Subcutaneous abdominal adipose tissue (tissue), 5 donors: ENCODE data around the gene CYBA.
"Not testable (repeated sequence)": the region's sequence is repeated elsewhere in the genome, so short reads cannot be mapped to it uniquely, and the experiment has no call there.

ENCODE experiments used
- H3K27ac ChIP-seq: one replicate; pipeline ENCODE4 v1.7.0; 2013; ENCODE audit warnings: low read depth, mild to moderate bottlenecking, inconsistent platforms, low read length, moderate library complexity
- H3K27me3 ChIP-seq, 5 donors: one replicate each; pipeline ENCODE4 v1.7.0; 2013; ENCODE audit warnings: low read length in 5 of 5, inconsistent platforms in 1 of 5; ENCODE audit not compliant: control insufficient read depth in 5 of 5, insufficient read depth in 4 of 5
- H3K36me3 ChIP-seq, 5 donors: one replicate each; pipeline ENCODE4 v1.7.0; 2013; ENCODE audit warnings: low read length in 5 of 5; ENCODE audit not compliant: control insufficient read depth in 5 of 5, insufficient read depth in 5 of 5
- H3K4me1 ChIP-seq, 5 donors: one replicate each; pipeline ENCODE4 v1.7.0; 2013; ENCODE audit warnings: low read length in 5 of 5, mild to moderate bottlenecking in 3 of 5, moderate library complexity in 1 of 5; ENCODE audit not compliant: control insufficient read depth in 5 of 5, insufficient read depth in 5 of 5
- H3K4me3 ChIP-seq, 5 donors: one replicate each; pipeline ENCODE4 v1.7.0; 2013; ENCODE audit warnings: low read length in 5 of 5, low read depth in 1 of 5
- H3K9ac ChIP-seq, 5 donors: one replicate each; pipeline ENCODE4 v1.7.0; 2013; ENCODE audit warnings: low read length in 5 of 5, mild to moderate bottlenecking in 4 of 5, moderate library complexity in 3 of 5
- H3K9me3 ChIP-seq, 5 donors: one replicate each; pipeline ENCODE4 v1.7.0; 2013; ENCODE audit warnings: low read length in 5 of 5; ENCODE audit not compliant: control insufficient read depth in 5 of 5
- donor health status: healthy.
- donor health status: healthy.
- donor health status: healthy.
- donor health status: healthy.
- donor health status: healthy.

CYBA gene

DNA sequence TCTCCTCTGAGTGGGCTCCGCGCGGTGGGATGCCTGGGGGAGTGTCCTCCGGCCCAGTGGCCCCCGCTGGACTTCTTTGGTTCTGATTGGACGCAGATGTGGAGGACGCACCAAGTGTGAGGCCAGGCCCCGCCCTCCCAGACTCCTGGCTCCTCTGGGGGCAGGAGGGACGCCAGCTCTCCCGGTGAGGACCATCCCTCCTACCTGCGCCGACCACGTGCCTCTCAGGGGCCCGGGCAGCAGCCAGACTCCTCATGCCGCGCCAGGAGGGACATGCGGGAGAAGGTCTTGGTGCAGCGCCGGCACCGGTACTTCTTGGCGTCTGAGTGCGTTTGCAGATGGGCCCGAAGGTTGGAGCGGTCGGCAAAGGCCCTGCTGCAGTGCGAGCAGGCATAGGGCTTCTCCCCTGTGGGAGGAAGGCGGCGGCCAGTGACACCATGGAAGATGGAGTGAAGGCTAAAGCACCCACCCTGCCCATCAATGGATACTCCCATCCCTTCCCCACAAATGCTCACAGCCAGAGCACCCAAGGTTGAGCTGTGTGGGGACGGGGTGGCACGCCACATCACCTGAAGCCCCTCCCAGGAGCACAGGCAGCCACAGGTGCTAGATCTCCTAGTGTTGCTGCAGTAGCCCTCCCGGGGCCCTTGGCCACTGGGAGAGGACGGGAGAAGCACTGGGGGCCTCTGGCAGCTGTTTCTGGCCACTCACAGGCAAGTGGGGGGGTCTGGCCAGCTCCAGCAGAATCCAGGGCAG lies 27.5 kb upstream of the CYBA start:
- Histone ChIP-seq H3K36me3 (peaks cover 0 to 14% (median 9%) of the 10 kb centered on the region in 5 donors), H3K9ac (no peak overlapping the region), H3K4me3 (no peak overlapping the region), H3K9me3 (no peaks in the 10 kb centered on the region), H3K27me3 (peaks cover 25 to 36% (median 34%) of the 10 kb centered on the region in 5 donors), H3K4me1 (peaks cover 0 to 27% (median 13%) of the 10 kb centered on the region in 5 donors), H3K27ac (no peak overlapping the region)

DNA sequence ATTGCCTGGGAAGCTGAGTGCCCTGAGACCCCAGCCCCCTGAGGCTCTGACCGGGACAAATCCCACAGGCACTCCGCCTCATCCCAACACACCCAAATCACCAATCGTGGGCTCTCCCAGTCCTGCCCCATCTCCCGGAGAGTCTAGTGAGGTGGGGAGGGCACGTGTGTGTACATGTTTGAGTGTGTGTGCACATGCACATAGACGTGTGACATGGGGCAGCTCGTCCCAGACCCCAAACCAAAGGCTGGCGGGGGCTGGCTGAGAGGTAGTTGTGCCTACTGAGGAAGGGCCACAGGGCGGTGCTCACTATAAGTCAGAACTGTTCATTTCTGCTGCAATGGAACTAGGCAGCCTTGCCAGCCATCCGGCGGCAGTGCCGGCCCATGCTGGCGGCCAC lies 26.9 kb upstream of the CYBA start:
- Histone ChIP-seq H3K36me3 (peaks cover 0 to 14% (median 9%) of the 10 kb centered on the region in 5 donors), H3K4me3 (no peak overlapping the region), H3K27me3 (peaks cover 25 to 36% (median 34%) of the 10 kb centered on the region in 5 donors), H3K4me1 (peaks cover 0 to 27% (median 13%) of the 10 kb centered on the region in 5 donors), H3K9me3 (no peaks in the 10 kb centered on the region), H3K27ac (no peak overlapping the region), H3K9ac (no peak overlapping the region)

DNA sequence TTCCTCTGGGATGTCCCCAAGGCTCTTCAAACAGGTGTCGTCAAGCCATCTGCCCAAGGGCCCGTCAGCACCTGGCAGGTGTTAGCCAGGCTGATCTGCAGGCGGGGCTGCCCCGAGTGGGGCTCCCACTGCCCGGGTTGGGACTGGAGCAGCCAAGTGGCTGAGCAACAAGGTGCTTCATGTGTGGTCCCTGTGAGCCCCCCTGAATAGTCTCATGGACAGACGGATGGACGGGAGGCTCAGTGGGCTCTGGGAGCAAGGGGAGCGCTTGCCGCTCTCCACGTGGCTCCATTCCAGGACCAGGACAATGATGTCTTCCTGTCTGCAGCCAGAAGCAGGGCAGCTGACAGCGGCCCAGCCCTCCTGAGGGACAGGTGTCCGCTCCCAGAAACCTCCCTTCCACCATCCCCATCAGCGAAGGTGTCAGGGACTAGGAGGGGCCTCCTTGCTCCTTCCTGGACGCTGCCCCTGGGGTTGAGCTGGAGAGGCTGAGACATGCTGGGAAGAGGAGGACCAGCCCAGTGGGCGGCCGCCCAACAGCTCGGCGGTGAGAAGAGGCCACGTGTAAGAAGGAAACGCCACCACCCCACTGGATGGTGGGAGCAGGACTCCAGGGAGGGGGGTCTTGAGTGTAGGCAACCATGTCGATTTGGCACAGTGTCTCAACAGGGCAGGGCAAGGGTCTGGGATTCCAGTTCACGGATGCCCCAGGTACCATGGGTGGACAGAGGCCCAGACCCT lies 25.8 kb upstream of the CYBA start:
- H3K36me3 ChIP-seq: peaks cover 0 to 18% (median 9%) of the 10 kb centered on the region in 5 donors
- H3K27ac ChIP-seq: no peak overlapping the region
- peaks cover 18 to 29% (median 27%) of the 10 kb centered on the region in 5 donors for H3K27me3 ChIP-seq
- no peaks in the 10 kb centered on the region for H3K9me3 ChIP-seq
- peaks cover 0 to 21% (median 6%) of the 10 kb centered on the region in 5 donors for H3K4me1 ChIP-seq
- H3K4me3 ChIP-seq: no peak overlapping the region
- no peak overlapping the region for H3K9ac ChIP-seq

DNA sequence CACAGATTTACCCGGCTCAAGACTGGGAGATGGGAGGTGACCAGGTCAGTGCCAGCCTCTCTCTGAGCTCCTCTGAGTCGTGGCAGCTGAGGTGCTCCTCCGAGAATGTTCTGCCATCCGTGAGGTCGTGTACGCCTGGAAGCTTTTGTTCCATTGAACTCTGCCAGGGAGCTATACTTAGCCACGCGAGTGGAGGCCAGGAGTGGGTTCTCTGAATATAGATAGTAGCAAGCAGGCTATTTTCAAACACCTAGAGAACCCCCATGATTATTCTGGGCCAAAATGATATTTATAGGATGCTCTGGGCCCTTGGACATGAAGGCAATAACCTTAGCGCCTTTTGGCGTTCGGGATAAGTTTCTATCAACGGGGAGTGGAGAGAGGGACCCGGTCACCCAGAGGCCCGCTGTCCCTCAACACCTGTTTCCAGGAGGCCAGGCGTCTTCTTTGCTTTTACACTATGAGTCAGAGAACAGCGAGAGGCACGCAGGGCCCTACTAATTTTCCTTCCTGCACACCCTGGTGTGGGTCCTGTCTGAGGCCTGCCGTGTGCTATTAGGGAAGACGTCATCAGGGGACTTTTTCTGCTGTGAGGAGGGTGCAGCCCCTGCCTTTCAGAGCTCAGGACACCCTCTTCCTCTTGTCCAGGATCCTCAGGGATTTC lies 23.0 kb upstream of the CYBA start:
- no peak overlapping the region for H3K27ac ChIP-seq
- H3K4me3 ChIP-seq: no peak overlapping the region
- H3K27me3 ChIP-seq: peaks cover 6 to 17% (median 12%) of the 10 kb centered on the region in 5 donors
- H3K4me1 ChIP-seq: peaks cover 2 to 14% (median 5%) of the 10 kb centered on the region in 5 donors
- H3K36me3 ChIP-seq: peaks cover 0 to 19% (median 9%) of the 10 kb centered on the region in 5 donors
- no peaks in the 10 kb centered on the region for H3K9me3 ChIP-seq
- no peak overlapping the region for H3K9ac ChIP-seq

DNA sequence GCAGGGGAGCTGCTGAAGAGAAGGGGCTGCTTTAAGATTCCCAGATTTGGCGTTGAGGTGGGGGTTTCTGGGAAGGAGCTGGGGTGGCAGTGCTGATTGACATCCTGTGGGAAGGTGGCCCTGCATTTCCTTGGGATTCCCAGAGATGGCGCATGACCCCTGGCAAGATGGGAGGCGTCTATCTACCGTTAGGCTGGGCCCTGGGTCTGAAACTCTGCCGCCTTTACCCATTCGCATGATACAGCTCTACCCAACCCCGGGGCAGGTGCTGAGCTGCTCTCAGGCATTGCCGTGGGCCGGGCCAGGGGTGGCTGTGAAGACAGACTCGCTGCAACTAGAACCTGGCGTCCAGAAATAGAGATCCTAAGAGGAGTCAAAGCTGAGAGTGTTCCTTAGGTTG lies 21.9 kb upstream of the CYBA start:
- Histone ChIP-seq H3K9me3 (no peaks in the 10 kb centered on the region), H3K9ac (no peak overlapping the region), H3K27me3 (peaks cover 0 to 7% (median 3%) of the 10 kb centered on the region in 5 donors), H3K4me3 (no peak overlapping the region), H3K36me3 (peaks cover 0 to 16% (median 9%) of the 10 kb centered on the region in 5 donors), H3K27ac (no peak overlapping the region), H3K4me1 (peaks cover 0 to 8% (median 3%) of the 10 kb centered on the region in 5 donors)

DNA sequence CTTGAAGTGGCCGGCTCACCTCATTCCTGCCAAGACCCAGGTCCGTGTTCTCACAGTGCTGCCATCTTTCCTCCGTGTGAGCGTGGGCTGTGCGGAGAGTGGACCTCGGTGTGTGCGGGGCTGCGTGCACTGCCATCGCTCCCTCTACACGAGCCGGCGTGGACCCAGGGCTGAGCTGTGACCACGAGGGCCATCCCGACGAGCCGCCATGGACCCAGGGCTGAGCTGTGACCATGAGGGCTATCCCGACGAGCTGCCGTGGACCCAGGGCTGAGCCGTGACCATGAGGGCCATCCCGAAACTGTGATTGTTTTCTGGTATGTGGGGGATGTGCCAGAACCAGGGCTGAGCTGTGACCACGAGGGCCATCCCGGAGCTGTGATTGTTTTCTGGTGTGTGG lies 21.0 kb upstream of the CYBA start:
- Histone ChIP-seq H3K4me1 (peaks cover 3 to 8% (median 6%) of the 10 kb centered on the region in 5 donors), H3K36me3 (peaks cover 0 to 16% (median 9%) of the 10 kb centered on the region in 5 donors), H3K27ac (no peak overlapping the region), H3K4me3 (no peak overlapping the region), H3K27me3 (no peaks in the 10 kb centered on the region), H3K9ac (no peak overlapping the region), H3K9me3 (no peaks in the 10 kb centered on the region)

DNA sequence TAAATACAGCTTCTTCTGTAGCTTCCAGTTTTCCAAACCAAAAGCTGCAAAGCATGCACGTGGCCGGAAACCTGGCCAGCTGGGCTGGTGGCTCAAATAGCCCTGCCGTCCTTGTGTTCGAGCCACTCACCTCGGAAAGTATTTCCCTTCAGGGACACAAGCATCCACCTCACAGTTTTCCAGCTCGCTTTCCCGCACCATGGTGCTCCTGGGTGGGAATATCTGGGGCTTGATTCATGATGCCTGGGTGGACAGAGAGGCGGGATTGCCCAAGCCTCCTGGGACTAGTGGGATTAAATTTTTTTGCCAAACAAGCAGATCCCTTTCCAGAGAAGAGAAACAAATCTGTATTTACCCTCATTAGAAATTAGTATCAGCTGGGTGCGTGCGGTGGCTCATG lies 19.1 kb upstream of the CYBA start:
- H3K4me1 ChIP-seq: peaks cover 3 to 13% (median 11%) of the 10 kb centered on the region in 5 donors
- no peak overlapping the region for H3K4me3 ChIP-seq
- no peak overlapping the region for H3K9ac ChIP-seq
- no peak overlapping the region for H3K27ac ChIP-seq
- H3K27me3 ChIP-seq: no peaks in the 10 kb centered on the region
- H3K9me3 ChIP-seq: no peaks in the 10 kb centered on the region
- peaks cover 0 to 14% (median 6%) of the 10 kb centered on the region in 5 donors for H3K36me3 ChIP-seq

DNA sequence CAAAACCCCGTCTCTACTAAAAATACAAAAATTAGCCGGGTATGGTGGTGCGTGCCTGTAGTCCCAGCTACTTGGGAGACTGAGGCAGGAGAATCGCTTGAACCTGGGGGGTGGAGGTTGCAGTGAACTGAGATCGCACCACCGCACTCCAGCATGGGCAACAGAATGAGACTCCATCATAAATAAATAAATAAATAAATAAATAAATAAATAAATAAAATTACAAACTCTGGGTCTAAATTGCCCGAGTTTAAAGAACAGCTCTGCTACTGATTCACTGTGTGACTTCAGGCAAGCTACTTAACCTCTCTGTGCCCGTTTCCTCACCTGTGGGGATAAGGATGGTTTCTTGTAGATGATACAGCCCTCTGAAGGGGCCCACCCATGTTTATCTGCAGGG lies 18.6 kb upstream of the CYBA start:
- Histone ChIP-seq H3K36me3 (peaks cover 0 to 14% (median 6%) of the 10 kb centered on the region in 5 donors), H3K4me1 (peaks cover 3 to 17% (median 16%) of the 10 kb centered on the region in 5 donors)
- not testable (repeated sequence) for H3K9ac ChIP-seq, H3K9me3 ChIP-seq, H3K27ac ChIP-seq, H3K27me3 ChIP-seq, H3K4me3 ChIP-seq

DNA sequence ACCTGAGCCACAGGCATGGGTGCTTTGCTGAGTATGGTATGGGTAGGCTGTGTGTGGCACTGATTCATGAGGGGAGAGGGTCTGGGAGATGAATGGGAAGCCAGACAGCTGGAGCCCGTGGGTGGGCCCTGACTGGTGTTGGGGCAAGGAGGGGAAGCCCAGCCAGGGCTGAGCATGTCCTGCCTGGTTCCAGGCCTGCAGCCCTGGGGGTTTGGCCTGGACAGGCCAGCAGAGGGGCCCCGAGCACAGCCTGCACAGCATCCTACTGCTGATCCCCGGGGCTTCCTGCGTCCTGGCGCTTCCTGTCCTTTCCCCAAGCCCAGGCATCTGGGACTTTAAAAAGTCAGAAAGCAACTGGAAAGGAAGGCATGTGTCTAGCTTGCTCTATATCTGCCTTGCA lies 16.6 kb upstream of the CYBA start:
- H3K4me3 ChIP-seq: no peak overlapping the region
- H3K27me3 ChIP-seq: no peaks in the 10 kb centered on the region
- H3K9me3 ChIP-seq: no peaks in the 10 kb centered on the region
- no peak overlapping the region for H3K9ac ChIP-seq
- H3K36me3 ChIP-seq: peaks cover 0 to 5% (median 2%) of the 10 kb centered on the region in 5 donors
- H3K27ac ChIP-seq: no peak overlapping the region
- peaks cover 3 to 32% (median 26%) of the 10 kb centered on the region in 5 donors for H3K4me1 ChIP-seq
